Natural killer cell (primary cell): Measurements from ENCODE around the gene IGSF6. TPM values are rescaled to one million over a fixed set of nuclear protein-coding genes. Genes with fewer than 3 reads are reported as not detected.

Experiments used
- ATAC-seq, 3 donors: fragments of 150-1000 bp in 2 of 3; fragments of 200-7000 bp in 1 of 3; cut with Tn5 transposase; 1 replicate in 1 of 3; 2 replicates in 2 of 3; pipeline ENCODE4 v1.10.0; 2021; ENCODE audit warnings: mild to moderate bottlenecking in 2 of 3, moderate library complexity in 2 of 3
- DNase-seq, 2 donors: peaks; one replicate each; pipeline versions ENCODE4 v3.0.0 to v3.0.0-alpha.2; 2013 to 2021; ENCODE audit warnings: mixed read lengths in 1 of 2
- H3K27ac ChIP-seq: one replicate; pipeline ENCODE4 v1.5.1; 2013; ENCODE audit warnings: mild to moderate bottlenecking, low read length
- H3K27me3 ChIP-seq: one replicate; pipeline ENCODE4 v1.6.1; 2013; ENCODE audit warnings: low read length; ENCODE audit not compliant: control insufficient read depth, insufficient read depth
- H3K36me3 ChIP-seq: one replicate; pipeline ENCODE4 v1.6.1; 2013; ENCODE audit warnings: low read length; ENCODE audit not compliant: control insufficient read depth, insufficient read depth
- H3K4me1 ChIP-seq: one replicate; pipeline ENCODE4 v1.6.1; 2013; ENCODE audit warnings: low read length; ENCODE audit not compliant: control insufficient read depth, insufficient read depth
- H3K4me3 ChIP-seq: one replicate; pipeline ENCODE4 v1.5.1; 2013; ENCODE audit warnings: low read length
- H3K9me3 ChIP-seq: one replicate; pipeline ENCODE4 v1.6.1; 2013; ENCODE audit warnings: low read length; ENCODE audit not compliant: control insufficient read depth, insufficient read depth
- H3K27ac Mint-ChIP-seq, 2 donors: one replicate each; pipeline ENCODE4 v1.8.0; 2022; ENCODE audit warnings: mild to moderate bottlenecking in 2 of 2, mixed read lengths in 2 of 2, moderate library complexity in 1 of 2
- H3K27me3 Mint-ChIP-seq, 2 donors: one replicate each; pipeline ENCODE4 v1.8.0; 2022; ENCODE audit warnings: low read depth in 2 of 2, mixed read lengths in 2 of 2
- H3K36me3 Mint-ChIP-seq: one replicate; pipeline ENCODE4 v1.8.0; 2022; ENCODE audit warnings: mixed read lengths
- H3K4me1 Mint-ChIP-seq, 2 donors: one replicate each; pipeline ENCODE4 v1.8.0; 2022; ENCODE audit warnings: mixed read lengths in 2 of 2
- H3K4me3 Mint-ChIP-seq: one replicate; pipeline ENCODE4 v1.8.0; 2022; ENCODE audit warnings: mild to moderate bottlenecking, moderate library complexity, mixed read lengths
- H3K9me3 Mint-ChIP-seq, 2 donors: one replicate each; pipeline ENCODE4 v1.8.0; 2022; ENCODE audit warnings: mixed read lengths in 2 of 2
- CTCF ChIP-seq: fragments of 200-600 bp; IDR thresholded peaks from one replicate; pipeline ENCODE4 v1.8.0; 2022; ENCODE audit warnings: antibody characterized with exemption
- WGBS: methylation state at CpG from one replicate; pipeline ENCODE4 v1.1.7; 2013; ENCODE audit warnings: missing lambda C conversion rate; ENCODE audit not compliant: insufficient coverage; 5-methylcytosine and 5-hydroxymethylcytosine counted together
- intact Hi-C: fragments of 100-400 bp; cut with micrococcal nuclease; formaldehyde crosslinking; loops from one replicate; pipeline ENCODE4 v1.14.2; 2022
- total RNA-seq, 4 donors: library from RNA; stranded (reverse); fragments of 120-200 nt in 1 of 4; gene quantifications; one replicate each; pipeline versions ENCODE4 v1.2.3 to v1.2.4, GENCODE V29; 2013 to 2022

IGSF6 gene
- total RNA-seq, 3 donors from 2014 or later (not counting 1 experiment from before 2014, with no cell fraction given): 2.2 to 4.4 (median 2.6) TPM

GRCh38 chr16:21646091-21646490 lies 6.3 kb downstream of the IGSF6 start:
- Mint-ChIP-seq H3K4me1 (peaks cover 41 to 50% of the 10 kb centered on the region in 2 donors), H3K27ac (peak overlapping the region; percentile 88 to 95), H3K36me3 (no peaks in the 10 kb centered on the region), H3K4me3 (peak overlapping the region; percentile 84), H3K9me3 (no peaks in the 10 kb centered on the region), H3K27me3 (no peaks in the 10 kb centered on the region)
- Histone ChIP-seq H3K36me3 (no peaks in the 10 kb centered on the region), H3K9me3 (no peaks in the 10 kb centered on the region), H3K27ac (peak overlapping the region; percentile 84), H3K27me3 (no peaks in the 10 kb centered on the region), H3K4me1 (peaks cover 40% of the 10 kb centered on the region), H3K4me3 (no peak overlapping the region)
- intact Hi-C loops: loop anchor here (5.0 to 10.0 kb wide), 4 partner anchors 121 to 1789 kb away; partner anchors contain the start of gene POLR3E
- 79% methylated on average over 4 of the region's 5 CpGs for WGBS
- no peak for DNase-seq
- no peak for TF ChIP-seq CTCF
- no peak for ATAC-seq

GRCh38 chr16:21645261-21645721 lies 7.1 kb downstream of the IGSF6 start:
- DNase-seq (peak; percentile 36 to 83), ATAC-seq (peak; percentile 62 to 85 (median 71))
- Histone ChIP-seq H3K27ac (peak overlapping the region; percentile 84), H3K4me1 (peaks cover 44% of the 10 kb centered on the region), H3K9me3 (no peaks in the 10 kb centered on the region), H3K36me3 (no peaks in the 10 kb centered on the region), H3K27me3 (no peaks in the 10 kb centered on the region), H3K4me3 (peak overlapping the region; percentile 42)
- WGBS: 8% methylated on average over 9 of the region's 9 CpGs
- Mint-ChIP-seq H3K36me3 (no peaks in the 10 kb centered on the region), H3K9me3 (no peaks in the 10 kb centered on the region), H3K27ac (peak overlapping the region; percentile 88 to 95), H3K4me1 (peaks cover 41 to 50% of the 10 kb centered on the region in 2 donors), H3K27me3 (no peaks in the 10 kb centered on the region), H3K4me3 (peak overlapping the region; percentile 84)
- intact Hi-C loops: loop anchor here (2.0 to 10.0 kb wide), 5 partner anchors 46 to 1790 kb away; partner anchors contain the start of genes METTL9 and POLR3E
- TF ChIP-seq CTCF: no peak

GRCh38 chr16:21644674-21645073 lies 7.7 kb downstream of the IGSF6 start:
- H3K9me3 Mint-ChIP-seq: no peaks in the 10 kb centered on the region
- H3K36me3 ChIP-seq: no peaks in the 10 kb centered on the region

More at GRCh38 chr16:21644674-21645073, 7.7 kb downstream of the IGSF6 start:
- DNase-seq (no peak), ATAC-seq (no peak)
- Histone ChIP-seq H3K27ac (peak overlapping the region; percentile 84), H3K4me1 (peaks cover 44% of the 10 kb centered on the region), H3K9me3 (no peaks in the 10 kb centered on the region), H3K27me3 (no peaks in the 10 kb centered on the region), H3K4me3 (peak overlapping the region; percentile 42)
- Mint-ChIP-seq H3K4me3 (peak overlapping the region; percentile 84), H3K36me3 (no peaks in the 10 kb centered on the region), H3K4me1 (peaks cover 41 to 50% of the 10 kb centered on the region in 2 donors), H3K27ac (peak overlapping the region; percentile 88 to 95), H3K27me3 (no peaks in the 10 kb centered on the region)
- intact Hi-C loops: loop anchor here (2.0 to 10.0 kb wide), 5 partner anchors 46 to 1790 kb away; partner anchors contain the start of genes METTL9 and POLR3E
- no peak for TF ChIP-seq CTCF
- WGBS: 69% methylated on average over 4 of the region's 4 CpGs
